Psoas muscle (tissue), 8 donors: Measurements from ENCODE around the gene NBEA. TPM values are rescaled to one million over a fixed set of nuclear protein-coding genes. Genes with fewer than 3 reads are reported as not detected.

Experiments used
- ATAC-seq, 4 donors: fragments of 200-7000 bp; cut with Tn5 transposase; one replicate each; pipeline ENCODE4 v1.9.1; 2020; ENCODE audit warnings: moderate library complexity in 3 of 4, mild to moderate bottlenecking in 2 of 4
- DNase-seq, 2 donors: peaks; one replicate each; pipeline ENCODE4 v3.0.0-alpha.2; 2020
- H3K27ac ChIP-seq: fragments of 200-600 bp; one replicate; pipeline ENCODE4 v1.8.0; 2022
- H3K27me3 ChIP-seq, 3 donors: fragments of 200-600 bp in 1 of 3; one replicate each; pipeline versions ENCODE4 v1.6.1 to v1.8.0; 2013 to 2022; ENCODE audit warnings: low read length in 2 of 3, mild to moderate bottlenecking in 2 of 3, moderate library complexity in 1 of 3; ENCODE audit not compliant: insufficient read depth in 3 of 3
- H3K36me3 ChIP-seq, 2 donors: fragments of 200-600 bp in 1 of 2; one replicate each; pipeline versions ENCODE4 v1.6.1 to v1.8.0; 2013 to 2022; ENCODE audit warnings: low read depth in 1 of 2, mild to moderate bottlenecking in 1 of 2, moderate library complexity in 1 of 2; ENCODE audit not compliant: insufficient read depth in 1 of 2
- H3K4me1 ChIP-seq: fragments of 200-600 bp; one replicate; pipeline ENCODE4 v1.8.0; 2022
- H3K4me3 ChIP-seq: fragments of 200-600 bp; one replicate; pipeline ENCODE4 v1.8.0; 2022; ENCODE audit warnings: mild to moderate bottlenecking
- H3K9me3 ChIP-seq: fragments of 200-600 bp; one replicate; pipeline ENCODE4 v1.8.0; 2022
- CTCF ChIP-seq: fragments of 200-600 bp; IDR thresholded peaks from one replicate; pipeline ENCODE4 v1.8.0; 2022; ENCODE audit warnings: antibody characterized with exemption
- WGBS, 3 donors: extraction: QIAGEN DNeasy Blood & Tissue Kit; methylation state at CpG; one replicate each; pipeline versions ENCODE4 v1.1.6 to v1.1.7; 2013; 5-methylcytosine and 5-hydroxymethylcytosine counted together
- intact Hi-C, 2 donors: fragments of 100-400 bp; cut with DNase I; formaldehyde crosslinking; loops; one replicate each; pipeline versions ENCODE4 v1.11.0 to v1.14.2; 2022
- polyA plus RNA-seq, 3 donors: library from polyadenylated mRNA; stranded (reverse); fragments of 200-250 nt; gene quantifications; one replicate each; pipeline ENCODE4 v1.2.3, GENCODE V29; 2013
- total RNA-seq, 4 donors: library from RNA; stranded (reverse); fragmentation: NEBNext Ultra II Directional in 2 of 4; extraction: Animal tissue kit (Norgen Biotek cat#: 25700) in 2 of 4; gene quantifications; one replicate each; pipeline versions ENCODE4 v1.2.1 to v1.2.4, GENCODE V29; 2021 to 2023
- donor health status: healthy with polysubstance abuse.
- donor health status: DM: no; HTN: no; CAD: no; lungs with moderate emphysema.
- donor health status: Bipolar disorder and iron deficiency.
- donor health status: healthy.
- donor health status: DM: yes; HTN: yes; CAD: no.
- donor health status: DM: no; HTN: no; CAD: no.
- donor health status: DM: no; HTN: no; CAD: no.
- donor health status: DM: yes; HTN: yes; CAD: no.

NBEA gene
- total and polyA plus RNA-seq, 7 donors: 0.99 to 5.3 (median 1.5) TPM

- Histone ChIP-seq H3K9me3 (no peaks in the 10 kb centered on the region), H3K4me1 (no peaks in the 10 kb centered on the region), H3K4me3 (no peak overlapping the region), H3K36me3 (no peaks in the 10 kb centered on the region), H3K27ac (no peak overlapping the region), H3K27me3 (no peaks in the 10 kb centered on the region)
- ATAC-seq: no peak
- intact Hi-C loops: no loop called here
- no peak for TF ChIP-seq CTCF
- DNase-seq: no peak
- 71 to 95% (median 91%) methylated on average over 4 of the region's 4 CpGs for WGBS, 3 donors
Observed at GRCh38 chr13:35687336-35687735, 745.3 kb downstream of the NBEA start.

GRCh38 chr13:35690581-35691207 lies 748.6 kb downstream of the NBEA start:
- no peak for TF ChIP-seq CTCF
- ATAC-seq (peak in 1 of 4 donors; percentile 45), DNase-seq (no peak)
- Histone ChIP-seq H3K4me1 (no peaks in the 10 kb centered on the region), H3K4me3 (no peak overlapping the region), H3K36me3 (no peaks in the 10 kb centered on the region), H3K9me3 (no peaks in the 10 kb centered on the region), H3K27ac (no peak overlapping the region), H3K27me3 (no peaks in the 10 kb centered on the region)
- intact Hi-C loops: no loop called here
- 19 to 24% (median 20%) methylated on average over 8 of the region's 8 CpGs for WGBS, 3 donors

GRCh38 chr13:35693134-35693784 lies 751.2 kb downstream of the NBEA start:
- 65 to 68% (median 66%) methylated on average over 9 of the region's 9 CpGs for WGBS, 3 donors
- no peak for TF ChIP-seq CTCF
- ATAC-seq: no peak

GRCh38 chr13:35694031-35694430 lies 752.0 kb downstream of the NBEA start:
- Histone ChIP-seq H3K27ac (no peak overlapping the region), H3K36me3 (no peaks in the 10 kb centered on the region), H3K4me1 (no peaks in the 10 kb centered on the region), H3K9me3 (no peaks in the 10 kb centered on the region), H3K4me3 (no peak overlapping the region), H3K27me3 (no peaks in the 10 kb centered on the region)
- intact Hi-C loops: no loop called here
- TF ChIP-seq CTCF: no peak
- 90 to 92% (median 91%) methylated on average over 13 of the region's 13 CpGs for WGBS, 3 donors
- ATAC-seq: no peak
- no peak for DNase-seq

More at GRCh38 chr13:35693134-35693784, 751.2 kb downstream of the NBEA start:
- intact Hi-C loops: no loop called here
- no peaks in the 10 kb centered on the region for H3K27me3 ChIP-seq
- H3K4me3 ChIP-seq: no peak overlapping the region
- H3K4me1 ChIP-seq: no peaks in the 10 kb centered on the region
- no peak overlapping the region for H3K27ac ChIP-seq
- H3K36me3 ChIP-seq: no peaks in the 10 kb centered on the region
- no peak for DNase-seq
- no peaks in the 10 kb centered on the region for H3K9me3 ChIP-seq
